HFF-Myc (cell line): ENCODE results near the gene SELENOS.

Experiments used
- DNase-seq: peaks from one replicate; pipeline ENCODE4 v3.0.0-alpha.2; 2011; ENCODE audit warnings: low read depth; ENCODE audit errors: extremely low read depth
- H3K4me3 ChIP-seq: replicated peaks from 2 replicates; pipeline ENCODE4 v1.5.1; 2011; ENCODE audit warnings: low read depth, mild to moderate bottlenecking, control low read depth, low read length
- TF ChIP-seq, protein P1 (sequence below): IDR thresholded peaks from 2 replicates; pipeline ENCODE4 v1.5.1; 2012; ENCODE audit warnings: mild to moderate bottlenecking, low read depth, low read length, control low read depth; ENCODE audit errors: missing control alignments

Gene SELENOS

DNA sequence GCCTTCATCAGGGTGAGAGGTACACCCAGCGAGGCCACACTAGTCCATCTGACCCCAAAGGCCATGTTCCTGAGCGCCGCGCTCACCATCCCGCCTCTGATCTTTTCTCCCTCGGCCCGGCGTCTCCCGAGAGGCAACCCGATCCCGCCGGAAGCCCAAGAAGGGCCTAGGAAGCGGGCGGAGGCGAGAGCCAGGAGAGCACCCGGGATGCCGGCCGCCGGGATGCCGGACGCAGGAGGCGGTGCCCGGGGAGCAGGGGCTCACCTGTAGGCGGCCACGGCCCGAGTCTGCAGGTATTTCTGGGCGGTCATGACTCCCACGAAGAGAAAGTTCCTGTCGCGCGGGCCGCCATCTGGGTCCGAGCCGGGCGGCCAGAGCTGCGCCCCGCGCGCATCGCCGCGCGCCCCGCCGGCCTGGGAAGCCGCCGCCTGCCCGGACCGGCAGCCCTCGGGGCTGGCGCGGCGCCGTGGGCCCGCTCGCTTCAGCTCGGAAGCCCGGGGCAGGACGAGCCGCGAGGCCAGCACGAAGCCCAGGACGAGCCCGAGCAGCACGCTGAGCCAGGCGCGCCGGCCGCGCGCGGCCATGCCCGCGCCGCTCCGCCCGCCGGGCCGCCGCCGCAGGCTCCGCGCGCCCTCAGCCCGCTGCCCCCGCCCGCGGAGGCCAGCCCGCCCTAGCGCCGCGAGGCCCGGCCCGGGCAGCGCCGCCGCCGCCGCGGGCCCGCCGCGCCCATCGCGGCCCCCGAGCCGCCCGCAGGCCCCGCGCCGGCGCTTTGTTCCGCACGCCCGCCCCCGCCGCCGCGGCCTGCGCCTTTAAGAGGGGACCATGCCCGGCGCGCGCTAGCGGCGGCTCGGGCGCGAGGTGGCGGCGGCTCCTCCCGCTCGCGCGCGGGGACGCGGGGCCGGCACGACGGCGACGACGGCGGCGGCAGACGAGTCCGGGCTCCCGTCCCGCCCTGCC, 26.1 kb downstream of the SELENOS start:
- no peak for DNase-seq
- TF ChIP-seq, protein P1, sequence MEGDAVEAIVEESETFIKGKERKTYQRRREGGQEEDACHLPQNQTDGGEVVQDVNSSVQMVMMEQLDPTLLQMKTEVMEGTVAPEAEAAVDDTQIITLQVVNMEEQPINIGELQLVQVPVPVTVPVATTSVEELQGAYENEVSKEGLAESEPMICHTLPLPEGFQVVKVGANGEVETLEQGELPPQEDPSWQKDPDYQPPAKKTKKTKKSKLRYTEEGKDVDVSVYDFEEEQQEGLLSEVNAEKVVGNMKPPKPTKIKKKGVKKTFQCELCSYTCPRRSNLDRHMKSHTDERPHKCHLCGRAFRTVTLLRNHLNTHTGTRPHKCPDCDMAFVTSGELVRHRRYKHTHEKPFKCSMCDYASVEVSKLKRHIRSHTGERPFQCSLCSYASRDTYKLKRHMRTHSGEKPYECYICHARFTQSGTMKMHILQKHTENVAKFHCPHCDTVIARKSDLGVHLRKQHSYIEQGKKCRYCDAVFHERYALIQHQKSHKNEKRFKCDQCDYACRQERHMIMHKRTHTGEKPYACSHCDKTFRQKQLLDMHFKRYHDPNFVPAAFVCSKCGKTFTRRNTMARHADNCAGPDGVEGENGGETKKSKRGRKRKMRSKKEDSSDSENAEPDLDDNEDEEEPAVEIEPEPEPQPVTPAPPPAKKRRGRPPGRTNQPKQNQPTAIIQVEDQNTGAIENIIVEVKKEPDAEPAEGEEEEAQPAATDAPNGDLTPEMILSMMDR: no peak

DNA sequence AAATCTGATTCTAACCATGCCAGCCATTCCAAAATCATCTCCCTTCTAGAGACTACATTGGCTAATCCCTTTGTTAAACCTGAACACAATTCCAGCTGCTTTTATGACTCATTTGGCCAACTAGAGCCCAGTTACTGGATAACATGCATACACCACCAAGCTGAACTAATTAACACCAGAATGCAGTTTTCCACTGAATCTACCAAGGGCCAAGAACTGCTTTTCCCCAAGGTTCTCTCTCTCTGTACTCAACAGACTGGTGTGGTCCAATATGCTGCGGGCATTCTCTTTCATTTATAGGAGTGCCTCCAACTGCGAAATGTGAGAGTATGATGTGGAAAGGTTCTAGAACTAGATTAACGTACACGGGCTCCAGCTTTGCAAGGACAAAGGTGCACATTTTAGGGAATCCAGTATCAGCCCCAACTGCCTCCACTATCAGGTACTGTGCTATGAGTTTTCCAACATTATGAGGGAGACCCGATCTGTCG, 26.9 kb downstream of the SELENOS start:
- peak overlapping the region; percentile 84 for H3K4me3 ChIP-seq
- TF ChIP-seq, protein P1: no peak
- peak; percentile 59 for DNase-seq

More for the DNA sequence above, 26.1 kb downstream of the SELENOS start:
- H3K4me3 ChIP-seq: peak overlapping the region; percentile 84

DNA sequence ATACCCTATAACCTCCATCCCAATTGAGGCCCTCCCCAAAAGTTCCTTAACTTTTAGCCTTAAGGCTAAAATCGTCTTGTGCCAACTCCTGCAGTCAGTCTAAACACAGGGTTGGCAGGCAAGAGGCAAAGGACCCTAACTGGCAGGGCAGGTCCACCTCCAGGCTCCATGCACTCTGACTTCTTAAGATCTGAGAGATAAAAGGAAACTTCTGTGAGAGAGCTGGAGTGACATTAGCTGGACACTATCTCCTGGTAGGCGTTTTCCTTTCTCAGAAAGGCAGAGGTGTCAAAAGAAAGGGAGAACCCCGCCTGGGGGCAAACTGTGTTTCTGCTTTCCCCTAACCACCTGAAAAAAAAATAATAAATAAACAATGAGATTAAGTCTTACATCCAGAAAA, 29.0 kb downstream of the SELENOS start:
- H3K4me3 ChIP-seq: no peak overlapping the region
- TF ChIP-seq, protein P1: no peak
- no peak for DNase-seq

DNA sequence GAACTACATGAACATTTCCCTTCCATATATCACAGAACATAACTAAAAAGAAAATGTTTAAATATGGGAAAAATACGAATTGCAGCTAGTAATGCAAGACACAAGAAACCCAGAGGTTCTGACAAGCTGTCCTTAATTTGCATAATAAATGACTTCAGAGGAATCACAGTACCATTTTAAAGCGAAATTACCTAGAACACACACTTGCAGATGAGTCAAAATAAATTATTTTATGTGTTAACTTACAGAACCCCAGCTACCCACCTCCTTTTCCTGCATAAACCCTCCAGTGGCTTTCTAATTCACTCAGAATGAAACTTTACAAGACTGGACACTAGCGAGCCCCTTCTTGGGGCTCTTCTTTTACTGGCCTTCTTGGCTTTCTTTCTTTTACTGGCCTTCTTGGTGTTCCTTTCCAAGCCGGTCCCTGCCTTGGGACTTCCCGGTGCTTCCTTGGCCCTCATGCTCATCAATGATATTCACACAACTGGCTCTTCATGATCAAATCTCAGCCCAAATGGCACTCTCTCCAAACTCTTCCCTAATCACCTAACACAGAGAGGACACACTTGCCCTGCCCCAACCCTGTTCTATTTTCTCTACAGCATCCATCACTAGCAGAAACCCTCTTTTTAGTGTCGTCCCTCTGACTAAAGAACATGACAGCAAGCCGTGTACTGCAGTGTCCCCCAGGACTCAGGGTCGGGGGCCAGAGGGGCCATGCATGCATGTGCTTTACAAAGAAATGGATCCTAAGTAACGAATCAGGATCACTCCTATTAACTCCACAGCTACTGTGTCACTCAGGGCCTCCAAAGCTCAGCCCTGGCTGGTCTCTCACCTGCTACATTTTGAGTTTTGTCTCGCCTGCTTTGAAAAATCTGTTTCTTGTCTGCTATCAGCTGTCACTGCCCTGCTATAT, 30.2 kb downstream of the SELENOS start:
- TF ChIP-seq, protein P1: no peak
- DNase-seq: no peak
- no peak overlapping the region for H3K4me3 ChIP-seq

DNA sequence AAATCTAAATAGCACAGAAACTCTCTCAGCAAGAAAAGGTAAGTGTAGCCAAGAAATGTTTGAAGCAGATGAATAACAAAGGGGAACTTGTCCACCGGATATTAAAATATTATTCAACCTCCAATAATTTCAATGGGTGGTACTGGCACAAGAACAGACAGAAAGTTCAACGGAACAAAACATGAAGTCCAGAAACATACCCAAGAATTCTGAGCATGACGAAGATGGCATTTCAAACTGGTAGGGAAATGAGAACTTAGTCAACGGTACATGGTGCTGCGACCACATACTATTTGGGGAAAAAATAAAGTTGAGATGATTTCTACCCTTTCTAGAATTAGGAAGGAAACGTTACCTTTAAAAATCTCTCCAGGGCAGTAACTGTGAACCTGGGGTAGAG, 30.9 kb downstream of the SELENOS start:
- no peak for DNase-seq
- TF ChIP-seq, protein P1: no peak
- no peak overlapping the region for H3K4me3 ChIP-seq

DNA sequence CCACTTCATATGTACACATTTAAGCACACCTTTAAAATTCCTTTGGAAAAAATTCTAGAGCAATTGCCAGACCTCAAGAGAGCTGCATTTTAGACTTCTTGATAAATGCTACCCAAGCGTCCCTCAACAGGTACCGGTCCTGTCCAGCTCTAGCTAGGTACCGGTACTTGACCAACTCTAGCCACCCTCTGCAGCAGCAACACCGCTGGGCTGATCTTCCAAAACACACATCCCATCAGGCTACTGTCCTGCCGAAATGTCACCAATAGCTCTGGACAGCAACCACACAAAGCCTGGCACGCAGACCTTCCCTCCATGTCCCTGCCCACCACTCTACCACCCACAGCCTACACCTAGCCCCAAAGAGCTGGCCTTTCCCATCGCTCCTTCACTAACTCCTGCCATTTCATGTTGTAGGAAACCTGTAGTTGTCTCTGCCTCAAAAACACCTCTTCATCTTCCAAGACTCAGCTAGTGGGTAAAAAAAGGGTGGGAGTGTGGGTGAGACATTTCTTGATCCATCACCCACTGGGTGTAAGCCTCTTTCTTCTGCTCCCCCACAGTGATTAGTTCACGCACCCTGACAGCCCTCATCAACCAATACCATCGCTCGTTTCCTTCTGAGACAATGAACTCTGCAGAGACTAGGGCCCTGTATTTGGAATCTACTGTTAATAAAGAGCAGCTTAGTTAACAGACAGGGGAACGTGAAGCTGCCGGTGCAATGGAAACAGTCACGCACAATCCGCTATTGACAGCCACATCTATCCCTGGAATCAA, 32.2 kb downstream of the SELENOS start:
- DNase-seq: no peak
- no peak overlapping the region for H3K4me3 ChIP-seq
- TF ChIP-seq, protein P1: no peak
